ENCODE data around the gene C2CD3.

GRCh38 chr11:74138021-74138420 is 32.8 kb downstream of the C2CD3 start:
- TF ChIP-seq EZH2 (IDR thresholded peaks at IDR 0.05; ENCODE audit: insufficient read depth, poor library complexity, severe bottlenecking), result no peak
- no peak for TF ChIP-seq EZH2phosphoT487 (IDR thresholded peaks at IDR 0.05; ENCODE audit: insufficient read depth, low read depth)
